ENCODE measurements around the gene EEF1A2.

EEF1A2 gene

GRCh38 chr20:63466861-63467260, 32.0 kb downstream of the EEF1A2 start:
- no peak for DNase-seq

GRCh38 chr20:63466250-63466825, 32.5 kb downstream of the EEF1A2 start:
- no peak for DNase-seq

DNA sequence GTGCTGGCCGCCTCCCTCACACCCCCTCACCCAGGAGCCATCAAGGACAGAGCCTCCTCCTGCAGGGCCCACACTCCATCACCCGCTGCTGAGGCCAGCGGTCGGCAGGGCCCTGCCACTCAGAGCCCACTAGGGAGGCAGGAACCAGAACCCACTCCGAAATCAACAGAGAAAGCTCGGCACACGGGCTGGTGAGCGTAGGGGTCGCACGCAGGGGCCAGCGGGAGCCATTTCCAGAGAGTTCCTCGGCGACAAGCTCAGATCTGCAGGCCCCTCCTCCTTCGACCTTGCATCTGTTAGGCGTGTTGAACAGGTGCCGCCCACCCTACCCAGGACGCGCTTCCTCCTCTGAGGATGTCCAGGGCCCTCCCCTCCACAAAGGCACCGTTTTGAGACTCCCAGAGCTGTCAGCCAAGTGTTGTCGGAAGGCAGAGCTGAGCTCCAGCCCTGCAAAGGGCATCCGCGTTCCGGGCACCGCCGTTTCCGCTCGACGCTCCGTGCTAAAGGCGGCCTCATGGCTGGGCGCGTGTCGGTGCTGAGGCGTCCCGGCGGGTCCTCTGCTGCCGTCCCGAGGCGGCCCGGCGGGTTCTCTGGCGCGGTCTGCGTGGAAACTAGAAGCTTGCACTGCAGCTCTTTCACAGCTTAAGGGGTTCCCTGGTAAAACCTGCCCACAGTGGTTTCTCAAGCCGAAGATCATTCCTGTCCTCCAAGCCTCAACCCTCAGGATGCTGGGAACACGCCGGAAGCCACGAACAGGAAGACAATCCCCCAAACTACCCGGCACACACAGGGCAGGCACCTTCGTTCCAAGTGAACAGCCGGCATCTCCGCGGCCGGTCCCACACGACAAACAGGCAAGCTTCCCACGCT, 33.3 kb downstream of the EEF1A2 start:
- no peak for DNase-seq

GRCh38 chr20:63464289-63464635, 34.6 kb downstream of the EEF1A2 start:
- DNase-seq, result no peak

- DNase-seq, result no peak
These were observed 35.2 kb downstream of the EEF1A2 start for GRCh38 chr20:63463400-63464288.

DNA sequence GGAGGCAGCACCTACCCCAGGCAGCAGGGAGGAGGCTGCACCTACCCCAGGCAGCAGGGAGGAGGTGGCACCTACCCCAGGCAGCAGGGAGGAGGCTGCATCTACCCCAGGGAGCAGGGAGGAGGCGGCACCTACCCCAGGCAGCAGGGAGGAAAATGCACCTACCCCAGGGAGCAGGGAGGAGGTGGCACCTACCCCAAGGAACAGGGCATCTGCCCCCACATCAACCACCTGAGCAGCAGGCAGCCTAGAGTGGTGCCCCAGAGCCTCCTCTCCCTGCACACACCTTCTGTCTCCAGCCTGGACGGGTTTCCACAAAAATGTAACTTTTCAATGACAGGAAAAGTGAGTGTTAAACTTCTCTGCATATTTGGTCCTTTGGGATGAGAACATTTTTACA, 36.6 kb downstream of the EEF1A2 start:
- no peak for DNase-seq

- no peak for DNase-seq
These were observed 37.6 kb downstream of the EEF1A2 start for GRCh38 chr20:63461104-63461763.

GRCh38 chr20:63459070-63459380, 39.9 kb downstream of the EEF1A2 start:
- no peak for DNase-seq

GRCh38 chr20:63458170-63459069, 40.5 kb downstream of the EEF1A2 start:
- no peak for DNase-seq

GRCh38 chr20:63457737-63458136, 41.1 kb downstream of the EEF1A2 start:
- peak; percentile 98 for DNase-seq

- DNase-seq, result no peak
These were observed 42.2 kb downstream of the EEF1A2 start for GRCh38 chr20:63456429-63457284.

GRCh38 chr20:63455568-63455859, 43.4 kb downstream of the EEF1A2 start:
- no peak for DNase-seq

DNA sequence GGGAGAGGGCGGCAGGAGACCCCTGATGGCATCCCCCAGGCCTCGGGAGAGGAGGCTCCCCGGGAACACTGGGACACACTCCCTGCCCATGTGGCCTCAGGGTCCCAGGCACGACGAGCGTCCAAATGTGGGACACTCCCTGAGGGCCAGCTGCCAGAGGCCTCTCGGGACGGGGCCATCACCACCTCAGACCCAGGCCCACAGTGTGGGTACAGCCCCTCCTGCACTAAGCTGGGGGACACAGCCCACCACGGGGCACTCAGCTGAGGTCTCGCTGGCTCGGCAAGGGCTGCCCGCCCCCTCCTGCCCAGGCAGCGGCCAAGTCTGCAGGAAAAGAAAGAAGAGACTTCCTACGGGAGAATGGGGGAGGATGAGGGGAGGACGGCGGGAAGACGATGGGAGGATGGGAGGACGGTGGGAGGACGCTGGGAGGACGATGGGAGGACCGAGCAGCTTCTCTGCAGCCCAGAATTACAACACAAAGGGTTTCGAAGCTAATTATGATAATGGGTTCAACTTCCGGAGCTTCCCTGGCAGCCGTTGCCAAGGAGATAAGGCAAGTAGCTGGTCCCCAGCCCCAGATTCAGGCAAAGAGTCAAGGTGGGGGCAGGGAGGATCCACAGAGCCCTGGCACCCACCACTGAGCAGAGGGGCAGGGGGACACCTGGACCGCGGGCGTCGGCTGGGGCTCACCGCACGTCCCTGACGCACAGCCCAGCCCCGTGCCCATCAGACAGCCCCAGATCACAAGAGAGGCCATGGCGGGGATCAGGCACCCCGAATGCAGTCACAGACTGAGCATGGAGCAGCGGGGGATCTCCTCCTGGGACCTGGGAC, 43.9 kb downstream of the EEF1A2 start:
- DNase-seq, result no peak

DNA sequence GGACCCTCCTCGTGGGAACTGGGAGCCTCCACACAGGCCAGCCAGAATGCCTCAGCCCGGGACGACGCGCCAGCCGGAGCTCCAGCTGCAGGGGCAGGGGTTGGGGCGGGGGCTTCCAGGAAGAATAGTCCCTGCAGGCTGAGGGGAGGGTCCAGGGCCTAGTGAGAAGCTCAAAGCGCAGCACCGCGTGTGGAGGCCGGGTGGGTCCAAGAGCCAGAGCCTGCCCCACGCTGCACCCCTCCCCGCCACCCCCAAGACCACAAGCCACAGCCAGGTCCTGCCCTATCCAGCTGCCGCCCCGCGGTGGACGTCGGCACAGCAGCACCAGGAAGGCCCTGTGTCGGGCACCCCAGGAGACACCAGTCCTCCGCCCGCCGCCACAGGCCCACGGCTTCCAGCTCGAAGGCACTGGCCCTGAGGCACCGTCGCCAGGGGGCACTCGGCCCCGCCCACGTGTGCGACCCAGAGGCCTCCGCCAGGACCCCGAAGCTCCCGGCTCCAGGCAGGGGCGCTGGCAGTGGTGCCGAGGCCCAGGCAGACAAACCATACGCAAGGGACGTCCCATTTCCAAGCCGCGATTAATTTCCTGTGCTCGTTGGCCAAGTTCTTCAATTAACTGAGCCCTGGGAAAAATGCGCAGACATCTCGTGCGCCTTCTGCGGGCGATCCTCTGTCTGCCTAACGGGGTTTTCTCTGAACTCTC, 45.9 kb downstream of the EEF1A2 start:
- DNase-seq, result peak; percentile 88

DNA sequence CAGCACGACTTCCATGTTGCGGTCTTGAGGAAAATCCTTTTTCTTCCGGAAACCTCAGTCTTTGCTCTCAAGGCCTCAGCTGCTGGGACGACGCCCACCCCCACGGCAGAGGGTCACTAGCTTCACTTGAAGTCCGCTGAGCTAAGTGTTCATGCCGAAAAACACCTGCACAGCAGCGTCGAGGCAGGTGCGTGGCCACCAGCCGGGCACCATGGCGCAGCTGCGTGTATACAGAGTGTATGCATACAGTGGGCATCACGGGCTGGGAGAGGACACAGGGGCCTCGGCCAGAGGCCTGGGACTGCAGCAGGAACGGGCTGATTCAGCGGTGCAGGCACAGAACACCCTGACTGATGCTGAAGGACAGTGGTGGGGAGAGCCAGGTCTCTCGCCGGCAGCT, 46.5 kb downstream of the EEF1A2 start:
- no peak for DNase-seq

GRCh38 chr20:63451821-63452220, 47.1 kb downstream of the EEF1A2 start:
- no peak for DNase-seq

- no peak for DNase-seq
These were observed 48.8 kb downstream of the EEF1A2 start for GRCh38 chr20:63449796-63450730.

- DNase-seq, result no peak
These were observed 49.9 kb downstream of the EEF1A2 start for GRCh38 chr20:63449025-63449424.

DNA sequence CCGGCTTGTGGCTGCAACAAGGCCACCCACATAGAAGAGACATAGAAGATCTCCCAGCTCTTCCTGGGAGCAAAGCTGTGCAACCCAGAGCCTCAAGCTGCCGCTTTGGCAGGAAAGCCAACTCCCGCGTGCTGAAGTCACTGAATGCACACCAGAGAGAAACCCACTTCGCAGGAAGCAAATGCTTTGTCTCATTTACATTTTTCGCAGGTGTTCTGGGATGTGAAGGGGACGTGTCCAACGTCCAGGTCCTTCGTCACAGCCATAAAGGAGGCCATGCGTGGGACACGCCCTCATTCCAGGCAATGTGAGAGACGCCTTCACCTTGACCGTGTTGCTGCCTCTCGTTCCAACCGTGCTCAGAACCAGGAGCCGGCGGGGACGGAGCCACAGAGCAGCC, 50.9 kb downstream of the EEF1A2 start:
- no peak for DNase-seq
